Right atrium auricular region (tissue), 2 donors: ENCODE data around the gene LGR6. TPM values are rescaled to one million over a fixed set of nuclear protein-coding genes. Genes with fewer than 3 reads are reported as not detected.

Experiments used
- DNase-seq: peaks from one replicate; pipeline ENCODE4 v3.0.0-alpha.2; 2019; ENCODE audit warnings: low spot score
- H3K27ac ChIP-seq, 2 donors: fragments of 200-600 bp; sonication (generic); 1 replicate in 1 of 2; 2 replicates in 1 of 2; pipeline ENCODE4 v1.5.1; 2016 to 2019
- H3K27me3 ChIP-seq, 2 donors: fragments of 200-600 bp; sonication (generic); one replicate each; pipeline versions ENCODE4 v1.5.1 to v1.6.0; 2017 to 2019
- H3K36me3 ChIP-seq: fragments of 200-600 bp; sonication (generic); one replicate; pipeline ENCODE4 v1.5.1; 2016
- H3K4me1 ChIP-seq, 2 donors: fragments of 200-600 bp; sonication (generic); one replicate each; pipeline versions ENCODE4 v1.5.1 to v1.6.0; 2017 to 2019
- H3K4me3 ChIP-seq, 2 donors: fragments of 200-600 bp; sonication (generic); 1 replicate in 1 of 2; 2 replicates in 1 of 2; pipeline ENCODE4 v1.5.1; 2017 to 2019; ENCODE audit warnings: mild to moderate bottlenecking in 1 of 2, moderate library complexity in 1 of 2
- H3K9me3 ChIP-seq, 2 donors: fragments of 200-600 bp; sonication (generic); one replicate each; pipeline ENCODE4 v1.5.1; 2019
- total RNA-seq, 2 donors: library from RNA; depleted of rRNA; stranded (reverse); fragments of >200 nt; gene quantifications; one replicate each; pipeline ENCODE4 v1.1.0, GENCODE V29; 2016
- TF ChIP-seq, protein P1 (sequence below), 2 donors: fragments of 200-600 bp; sonication (generic); IDR thresholded peaks; one replicate each; pipeline ENCODE4 v1.5.1; 2019; ENCODE audit warnings: antibody characterized with exemption in 2 of 2

LGR6 gene
- total RNA-seq, 2 donors from 2014 or later, result 5.5 to 17.0 TPM

DNA sequence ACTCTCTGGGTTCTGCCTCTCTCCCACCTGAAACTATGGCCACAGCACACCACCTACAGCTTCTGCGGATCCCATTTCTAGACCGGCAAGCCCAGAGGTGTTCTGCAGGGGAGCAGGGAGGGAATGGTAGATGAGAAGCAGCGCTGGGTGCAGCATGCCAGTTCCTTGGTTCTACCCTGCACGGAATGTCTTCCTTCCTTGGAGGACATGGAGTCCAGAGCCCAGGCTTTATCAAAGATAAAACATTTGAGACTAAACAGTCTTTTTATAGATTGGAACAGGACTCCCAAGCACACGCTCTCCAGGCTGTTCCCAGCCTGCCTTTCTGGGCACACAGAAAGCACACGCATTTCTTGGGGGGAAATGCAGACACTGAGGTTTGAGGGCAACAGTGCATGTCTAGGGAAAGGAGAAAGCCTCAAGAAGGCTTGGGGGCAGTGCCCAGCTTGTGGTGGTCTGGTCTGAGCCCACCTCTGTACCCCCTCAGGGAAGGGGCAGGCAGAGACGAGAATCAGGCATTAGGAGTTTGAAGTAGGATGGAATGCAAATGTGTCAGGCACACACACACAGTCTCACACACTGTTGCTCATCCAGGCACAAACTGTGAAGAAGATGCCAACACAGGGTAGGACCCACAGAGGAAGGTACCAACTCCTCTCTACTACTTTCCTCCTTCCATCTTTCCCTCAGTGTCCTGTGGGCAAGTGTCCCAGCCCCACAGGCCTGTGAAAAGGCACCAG, 29.7 kb downstream of the LGR6 start:
- DNase-seq, result no peak
- Histone ChIP-seq H3K9me3 (no peaks in the 10 kb centered on the region), H3K36me3 (no peaks in the 10 kb centered on the region), H3K4me3 (no peak overlapping the region), H3K4me1 (peaks cover 0 to 22% of the 10 kb centered on the region in 2 donors), H3K27me3 (no peaks in the 10 kb centered on the region), H3K27ac (peak overlapping the region in 1 of 2 donors; percentile 47)
- TF ChIP-seq, protein P1, sequence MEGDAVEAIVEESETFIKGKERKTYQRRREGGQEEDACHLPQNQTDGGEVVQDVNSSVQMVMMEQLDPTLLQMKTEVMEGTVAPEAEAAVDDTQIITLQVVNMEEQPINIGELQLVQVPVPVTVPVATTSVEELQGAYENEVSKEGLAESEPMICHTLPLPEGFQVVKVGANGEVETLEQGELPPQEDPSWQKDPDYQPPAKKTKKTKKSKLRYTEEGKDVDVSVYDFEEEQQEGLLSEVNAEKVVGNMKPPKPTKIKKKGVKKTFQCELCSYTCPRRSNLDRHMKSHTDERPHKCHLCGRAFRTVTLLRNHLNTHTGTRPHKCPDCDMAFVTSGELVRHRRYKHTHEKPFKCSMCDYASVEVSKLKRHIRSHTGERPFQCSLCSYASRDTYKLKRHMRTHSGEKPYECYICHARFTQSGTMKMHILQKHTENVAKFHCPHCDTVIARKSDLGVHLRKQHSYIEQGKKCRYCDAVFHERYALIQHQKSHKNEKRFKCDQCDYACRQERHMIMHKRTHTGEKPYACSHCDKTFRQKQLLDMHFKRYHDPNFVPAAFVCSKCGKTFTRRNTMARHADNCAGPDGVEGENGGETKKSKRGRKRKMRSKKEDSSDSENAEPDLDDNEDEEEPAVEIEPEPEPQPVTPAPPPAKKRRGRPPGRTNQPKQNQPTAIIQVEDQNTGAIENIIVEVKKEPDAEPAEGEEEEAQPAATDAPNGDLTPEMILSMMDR (IDR thresholded peaks at IDR 0.05), result no peak

DNA sequence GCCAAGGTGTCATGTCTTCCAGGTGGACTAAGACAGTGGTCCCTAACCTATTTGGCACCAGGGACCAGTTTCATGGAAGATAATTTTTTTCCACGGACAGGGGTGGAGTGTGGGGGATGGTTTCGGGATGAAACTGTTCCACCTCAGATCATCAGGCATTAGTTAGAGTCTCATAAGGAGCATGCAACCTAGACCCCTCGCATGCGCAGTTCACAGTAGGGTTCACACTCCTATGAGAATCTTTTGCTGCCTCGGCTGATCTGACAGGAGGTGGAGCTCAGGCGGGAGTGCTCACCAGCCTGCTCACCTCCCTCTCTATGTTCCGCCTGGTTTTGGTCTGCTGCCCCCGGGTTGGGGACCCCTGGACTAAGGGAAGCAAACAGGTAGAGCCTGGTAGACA, 30.9 kb downstream of the LGR6 start:
- no peaks in the 10 kb centered on the region for H3K36me3 ChIP-seq
- H3K27ac ChIP-seq, result no peak overlapping the region
- no peaks in the 10 kb centered on the region for H3K27me3 ChIP-seq
- H3K9me3 ChIP-seq, result no peaks in the 10 kb centered on the region
- no peak for DNase-seq
- peaks cover 0 to 24% of the 10 kb centered on the region in 2 donors for H3K4me1 ChIP-seq
- H3K4me3 ChIP-seq, result no peak overlapping the region
- TF ChIP-seq, protein P1 (IDR thresholded peaks at IDR 0.05), result no peak

DNA sequence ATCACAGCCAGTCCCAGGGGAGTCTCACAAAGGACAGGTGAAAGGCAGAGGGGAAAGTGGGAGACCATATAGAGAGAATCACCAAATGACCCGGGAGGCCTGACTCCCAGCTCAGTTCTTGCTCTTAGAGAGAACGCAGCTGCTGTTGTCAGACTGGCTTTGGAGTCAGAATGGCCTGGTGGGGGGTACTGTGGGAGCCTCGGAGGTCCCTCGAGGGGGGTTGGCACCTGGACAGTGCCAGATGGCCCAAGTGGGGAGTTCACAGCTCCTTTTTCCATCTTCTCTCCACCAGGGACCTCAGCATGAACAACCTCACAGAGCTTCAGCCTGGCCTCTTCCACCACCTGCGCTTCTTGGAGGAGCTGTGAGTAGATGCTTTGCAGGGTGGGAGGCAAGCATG, 31.5 kb downstream of the LGR6 start:
- H3K27ac ChIP-seq, result no peak overlapping the region
- TF ChIP-seq, protein P1 (IDR thresholded peaks at IDR 0.05), result no peak

DNA sequence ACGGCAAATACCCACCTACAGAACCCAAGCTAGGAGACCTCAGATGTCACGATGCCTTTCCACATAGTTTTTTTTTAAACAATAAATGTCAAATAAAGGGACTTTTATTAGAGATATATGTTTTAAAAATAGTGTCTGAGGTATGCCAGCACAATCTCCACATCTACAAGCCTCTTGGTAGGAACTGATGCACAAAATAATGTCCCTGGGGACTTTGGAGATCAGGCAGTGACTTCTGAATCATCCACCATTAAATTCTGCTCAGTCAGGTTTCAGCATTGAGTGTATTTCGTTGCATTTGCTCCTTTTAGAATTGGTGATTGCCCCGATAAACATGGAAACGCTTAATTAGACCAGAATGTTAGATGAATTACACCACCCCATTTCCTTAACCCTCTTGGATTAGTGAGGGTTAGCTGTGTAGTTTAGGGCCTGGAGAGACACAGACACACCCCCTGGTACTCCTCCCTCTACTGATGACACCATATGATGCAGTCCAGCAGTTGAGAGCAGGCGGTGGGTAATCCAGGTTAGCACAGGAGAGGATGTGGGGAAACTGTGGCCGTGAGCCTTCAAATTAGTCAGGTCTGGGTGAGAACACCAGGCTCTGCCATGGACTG, 33.6 kb downstream of the LGR6 start:
- Histone ChIP-seq H3K27me3 (no peaks in the 10 kb centered on the region), H3K4me1 (peaks cover 0 to 27% of the 10 kb centered on the region in 2 donors), H3K27ac (no peak overlapping the region), H3K36me3 (no peaks in the 10 kb centered on the region), H3K9me3 (no peaks in the 10 kb centered on the region), H3K4me3 (no peak overlapping the region)
- TF ChIP-seq, protein P1 (IDR thresholded peaks at IDR 0.05), result no peak
- no peak for DNase-seq

More for the DNA sequence above, 31.5 kb downstream of the LGR6 start:
- no peak for DNase-seq
- Histone ChIP-seq H3K9me3 (no peaks in the 10 kb centered on the region), H3K4me1 (peaks cover 0 to 29% of the 10 kb centered on the region in 2 donors), H3K27me3 (no peaks in the 10 kb centered on the region), H3K4me3 (no peak overlapping the region), H3K36me3 (no peaks in the 10 kb centered on the region)

DNA sequence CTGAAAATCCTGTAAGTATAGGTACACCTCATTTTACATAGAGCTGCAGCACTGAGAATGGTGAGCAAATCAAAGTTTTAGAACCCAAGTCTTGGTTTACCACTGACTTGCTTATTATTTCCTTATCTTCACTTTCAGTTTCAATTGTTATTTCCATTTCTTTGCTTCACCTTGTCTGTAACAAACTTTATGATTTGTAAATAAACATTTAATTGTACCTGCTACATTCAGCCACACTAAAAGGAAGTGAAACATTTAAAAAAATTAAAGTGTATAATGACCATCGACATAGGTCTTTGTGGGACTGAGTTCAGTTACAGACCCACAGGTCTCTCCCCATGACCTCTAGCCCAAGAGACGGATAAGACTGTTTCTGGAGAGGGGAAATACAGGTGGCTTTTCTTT, 34.4 kb downstream of the LGR6 start:
- Histone ChIP-seq H3K36me3 (no peaks in the 10 kb centered on the region), H3K9me3 (no peaks in the 10 kb centered on the region), H3K4me1 (peaks cover 0 to 18% of the 10 kb centered on the region in 2 donors), H3K27ac (no peak overlapping the region), H3K4me3 (no peak overlapping the region), H3K27me3 (no peaks in the 10 kb centered on the region)
- TF ChIP-seq, protein P1 (IDR thresholded peaks at IDR 0.05), result no peak
- DNase-seq, result no peak
